ENCODE measurements around the gene MUC6. TPM values are rescaled to one million over a fixed set of nuclear protein-coding genes. Genes with fewer than 3 reads are reported as not detected.
"Not testable (repeated sequence)": the region's sequence is repeated elsewhere in the genome, so short reads cannot be mapped to it uniquely, and the experiment has no call there.

The MUC6 gene
- polyA plus RNA-seq, 10 donors, result 0.08 to 0.46 (median 0.34) TPM

DNA sequence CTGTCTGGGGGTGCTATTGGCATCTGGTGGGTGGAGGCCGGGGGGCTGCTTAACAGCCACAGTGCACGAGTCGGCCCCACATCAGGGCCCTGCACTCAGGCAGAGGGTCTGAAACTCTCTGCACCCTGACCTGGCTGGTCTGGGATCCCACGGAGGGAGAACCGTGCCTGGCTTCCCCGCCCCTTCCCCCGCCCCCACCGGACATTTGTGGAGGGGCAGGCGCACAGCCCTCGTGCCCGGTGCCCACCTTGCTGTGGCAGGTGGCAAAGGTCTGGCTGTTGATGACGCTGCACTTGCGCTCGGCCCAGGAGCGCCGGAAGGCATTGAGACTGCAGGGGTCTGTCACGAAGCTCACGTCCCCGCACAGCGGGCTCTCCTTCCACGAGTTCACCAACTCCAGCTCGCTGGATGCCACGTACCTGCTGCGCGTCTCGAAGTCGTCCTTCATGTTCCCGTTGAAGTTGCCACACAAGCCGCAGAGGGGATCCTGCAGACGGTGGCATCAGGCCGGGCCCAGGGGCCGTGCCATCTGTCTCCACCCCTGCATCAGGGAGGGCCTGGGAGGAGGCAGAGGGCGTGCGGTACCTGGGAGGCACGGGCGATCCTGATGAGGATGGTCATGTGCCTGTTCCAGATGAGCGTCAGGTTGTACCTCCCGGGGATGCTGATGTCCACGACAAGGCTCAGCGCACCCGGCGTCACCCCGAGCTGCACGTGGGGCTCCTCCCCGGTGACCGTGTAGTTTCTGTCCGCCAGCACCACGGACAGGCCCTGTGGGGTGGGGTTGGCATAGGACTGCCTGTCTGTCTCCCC is 11.7 kb downstream of the MUC6 start:
- no peak for DNase-seq

DNA sequence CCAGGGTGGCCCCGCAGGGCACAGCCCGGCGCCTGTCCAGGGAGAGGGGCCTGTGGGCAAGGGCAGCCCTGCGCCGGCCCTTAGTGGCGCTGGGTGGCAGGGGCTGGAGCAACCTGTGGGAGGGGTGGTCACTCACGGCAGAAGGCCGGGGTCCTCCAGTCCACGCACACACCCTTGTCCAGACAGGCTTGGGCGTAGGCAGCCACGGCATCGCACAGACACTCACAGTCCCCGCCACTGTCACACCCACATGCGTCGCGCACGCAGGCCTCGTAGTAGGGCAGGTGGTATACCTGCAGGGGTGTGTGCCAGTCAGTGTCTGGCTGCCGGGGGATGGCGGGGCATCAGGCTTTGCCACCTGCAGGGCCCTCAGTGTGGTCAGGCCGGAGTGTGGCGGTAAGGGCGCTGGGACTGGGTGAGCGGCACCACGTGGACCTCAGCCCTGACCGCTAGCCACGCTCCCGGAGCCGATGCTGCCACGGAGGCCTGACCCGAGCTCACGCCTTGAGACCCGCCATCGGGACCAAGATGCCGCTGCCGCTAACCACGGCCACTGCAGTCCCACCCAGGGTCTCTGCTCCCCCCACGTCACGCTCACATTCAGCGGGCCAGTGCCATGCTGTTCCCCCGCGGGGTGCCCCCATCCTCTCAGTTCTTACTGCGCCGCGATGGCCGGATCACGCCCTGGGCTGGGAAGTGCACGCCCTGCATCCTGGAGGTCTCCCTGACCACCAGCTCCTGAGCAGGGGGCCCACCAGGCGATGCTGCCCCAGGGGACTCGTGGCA is 12.5 kb downstream of the MUC6 start:
- no peak for DNase-seq

DNA sequence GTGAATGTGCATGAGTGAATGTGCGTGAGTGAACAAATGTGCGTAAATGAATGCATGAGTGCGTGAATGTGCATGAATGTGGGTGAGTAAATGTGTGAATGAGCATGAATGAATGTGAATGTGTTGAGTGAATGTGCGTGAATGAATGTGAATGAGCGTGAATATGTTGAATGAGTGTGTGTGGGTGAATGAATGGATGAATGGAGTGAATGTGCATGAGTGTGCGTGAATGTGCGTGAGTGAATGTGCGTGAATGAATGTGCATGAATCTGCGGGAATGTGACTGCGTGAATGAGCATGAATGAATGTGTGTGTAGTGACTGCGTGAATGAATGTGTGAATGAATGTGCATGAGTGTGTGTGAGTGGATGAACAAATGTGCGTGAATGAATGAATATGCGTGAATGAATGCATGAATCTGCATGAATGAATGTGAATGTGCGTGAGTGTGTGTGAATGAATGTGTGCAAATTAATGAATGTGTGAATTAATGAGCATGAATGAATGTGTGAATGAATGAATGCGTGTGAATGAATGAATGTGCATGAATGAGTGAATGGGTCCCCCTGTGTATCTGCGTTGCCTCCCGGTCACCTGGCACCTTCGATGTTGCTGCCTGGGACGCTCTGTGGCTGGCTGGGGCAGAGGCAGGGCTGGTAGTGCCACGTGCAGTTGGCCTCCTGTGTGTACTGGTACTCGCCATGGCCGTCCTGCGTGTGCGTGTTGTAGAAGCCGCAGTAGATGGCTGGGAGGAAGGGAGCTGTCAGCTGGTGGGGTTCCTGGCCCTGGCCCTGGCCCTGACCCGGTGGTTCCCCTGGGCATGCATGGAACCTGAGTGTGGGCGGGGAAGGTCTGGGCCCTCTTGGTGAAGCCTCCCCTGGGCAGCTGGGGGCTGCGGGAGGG is 13.4 kb downstream of the MUC6 start:
- no peak for DNase-seq

DNA sequence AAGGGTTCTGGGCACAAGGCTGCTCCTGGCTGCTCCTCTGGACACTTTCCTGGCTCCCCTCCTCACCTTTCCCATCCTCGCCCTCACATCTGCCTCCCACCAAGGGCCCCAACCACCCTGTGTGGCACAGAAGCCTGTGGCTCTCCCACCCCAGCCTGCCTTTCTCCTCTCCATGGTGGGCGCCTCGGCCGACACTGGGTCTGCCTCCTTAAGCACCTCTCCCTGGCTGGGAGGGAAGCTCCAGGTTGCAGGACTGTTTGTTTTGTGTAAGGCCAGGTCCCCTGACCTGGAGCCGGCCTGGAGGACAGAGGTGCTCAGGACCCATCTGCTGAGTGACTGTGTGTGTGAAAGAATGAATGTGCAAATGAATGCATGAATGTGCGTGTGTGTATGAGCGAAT is 14.1 kb downstream of the MUC6 start:
- DNase-seq, result no peak

DNA sequence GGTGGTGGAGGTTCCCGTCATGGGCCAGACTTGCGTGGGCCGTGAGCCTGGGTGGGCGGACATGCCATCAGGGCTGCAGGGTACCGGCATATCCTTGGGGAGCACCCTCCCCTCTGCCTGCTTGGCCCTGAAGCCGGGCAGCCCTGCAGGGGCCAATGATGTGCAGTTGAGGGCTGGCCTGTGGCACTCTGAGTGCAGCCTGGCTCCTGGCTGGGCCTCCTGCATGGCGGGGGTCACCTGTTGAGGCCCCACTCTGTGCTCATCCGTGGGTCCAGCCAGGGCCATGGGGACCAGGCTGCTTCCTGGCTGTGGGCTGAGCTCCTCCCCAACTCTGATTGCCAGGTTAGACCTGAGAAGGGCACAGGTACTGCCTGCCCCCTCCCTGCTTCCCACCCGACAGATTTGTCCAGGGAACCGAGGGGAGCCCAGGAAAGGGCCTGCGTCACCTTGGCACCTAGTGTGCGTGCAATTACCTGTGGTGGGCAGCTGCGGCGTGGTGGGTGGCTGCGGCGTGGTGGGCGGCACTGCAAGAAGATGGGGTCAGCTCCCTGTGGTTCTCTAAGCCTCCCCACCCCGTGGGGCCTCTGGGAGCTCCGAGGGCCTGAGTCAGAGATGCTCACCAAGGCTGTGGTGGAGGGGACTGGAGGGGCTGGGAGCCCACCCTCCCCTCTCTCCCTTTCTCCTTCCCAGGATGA is 16.2 kb downstream of the MUC6 start:
- no peak for DNase-seq

DNA sequence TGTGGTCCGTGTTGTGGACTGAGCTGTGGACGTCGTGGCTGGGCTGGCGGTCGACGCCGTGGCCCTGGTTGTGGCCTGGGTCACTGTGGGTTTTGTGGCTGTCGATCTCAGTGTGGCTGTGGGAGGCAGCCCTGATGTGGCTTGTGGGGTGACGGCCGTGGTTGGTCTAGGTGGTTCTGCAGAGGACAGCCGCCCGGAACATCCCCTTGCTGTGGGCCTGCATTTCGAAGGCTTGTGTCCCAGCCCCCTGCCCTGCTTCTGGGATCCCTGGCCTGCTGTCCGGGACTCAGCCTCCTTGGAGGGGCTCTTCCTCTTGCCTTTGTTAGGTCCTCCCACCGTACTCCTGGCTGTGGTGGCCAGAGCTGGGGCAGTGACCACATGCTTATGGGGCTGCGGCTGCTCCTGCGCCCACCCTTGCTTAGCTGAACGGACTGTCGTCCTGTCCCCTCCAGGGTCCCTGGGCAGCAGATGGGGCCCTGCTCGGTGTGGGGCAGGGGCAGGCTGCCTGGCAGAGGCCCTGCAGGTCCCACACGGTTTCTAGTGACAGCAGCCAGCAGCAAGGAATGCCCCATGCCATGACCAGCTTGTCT is 17.1 kb downstream of the MUC6 start:
- no peak for DNase-seq

DNA sequence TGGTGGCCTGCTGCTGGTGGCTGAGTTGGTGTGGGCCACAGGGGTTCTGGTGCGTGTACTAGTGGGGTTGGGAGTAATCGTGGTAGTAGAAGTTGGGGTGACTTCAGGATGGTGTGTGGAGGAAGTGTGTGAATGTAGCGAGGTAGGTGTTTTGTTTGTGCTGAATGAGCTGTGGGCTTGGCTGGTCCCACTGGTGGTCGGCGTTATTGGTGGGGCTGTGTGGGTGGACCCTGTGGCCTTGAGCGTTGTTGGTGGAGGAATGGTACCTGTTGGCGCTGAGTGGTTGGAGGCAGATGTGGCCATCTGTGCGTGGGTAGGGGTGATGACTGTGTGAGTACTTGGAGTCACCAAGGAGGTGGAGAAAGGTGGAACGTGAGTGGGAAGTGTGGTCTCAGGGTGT is 18.4 kb downstream of the MUC6 start:
- DNase-seq, result no peak

DNA sequence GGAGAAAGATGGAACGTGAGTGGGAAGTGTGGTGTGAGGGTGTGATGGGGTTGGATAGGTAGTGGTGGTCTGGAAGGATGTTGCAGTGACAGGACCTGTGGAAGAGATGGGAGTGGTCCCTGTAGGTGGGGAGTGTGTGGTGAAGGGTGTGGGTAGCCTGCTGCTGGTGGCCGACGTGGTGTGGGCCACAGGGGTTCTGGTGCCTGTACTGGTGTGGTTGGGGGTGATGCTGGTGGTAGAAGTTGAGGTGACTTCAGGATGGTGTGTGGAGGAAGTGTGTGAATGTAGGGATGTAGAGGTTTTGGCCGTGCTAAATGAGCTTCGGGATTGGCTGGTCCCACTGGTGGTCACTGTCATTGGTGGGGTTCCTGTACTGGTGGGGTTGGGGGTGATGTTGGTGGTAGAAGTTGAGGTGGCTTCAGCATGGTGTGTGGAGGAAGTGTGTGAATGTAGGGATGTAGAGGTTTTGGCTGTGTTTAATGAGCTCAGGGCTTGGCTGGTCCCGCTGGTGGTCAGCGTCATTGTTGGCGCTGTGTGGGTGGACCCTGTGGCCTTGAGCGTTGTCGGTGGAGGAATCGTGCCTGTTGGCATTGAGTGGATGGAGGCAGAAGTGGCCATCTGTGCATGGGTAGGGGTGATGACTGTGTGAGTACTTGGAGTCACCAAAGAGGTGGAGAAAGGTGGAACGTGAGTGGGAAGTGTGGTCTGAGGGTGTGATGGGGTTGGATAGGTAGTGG is 19.1 kb downstream of the MUC6 start:
- no peak for DNase-seq

DNA sequence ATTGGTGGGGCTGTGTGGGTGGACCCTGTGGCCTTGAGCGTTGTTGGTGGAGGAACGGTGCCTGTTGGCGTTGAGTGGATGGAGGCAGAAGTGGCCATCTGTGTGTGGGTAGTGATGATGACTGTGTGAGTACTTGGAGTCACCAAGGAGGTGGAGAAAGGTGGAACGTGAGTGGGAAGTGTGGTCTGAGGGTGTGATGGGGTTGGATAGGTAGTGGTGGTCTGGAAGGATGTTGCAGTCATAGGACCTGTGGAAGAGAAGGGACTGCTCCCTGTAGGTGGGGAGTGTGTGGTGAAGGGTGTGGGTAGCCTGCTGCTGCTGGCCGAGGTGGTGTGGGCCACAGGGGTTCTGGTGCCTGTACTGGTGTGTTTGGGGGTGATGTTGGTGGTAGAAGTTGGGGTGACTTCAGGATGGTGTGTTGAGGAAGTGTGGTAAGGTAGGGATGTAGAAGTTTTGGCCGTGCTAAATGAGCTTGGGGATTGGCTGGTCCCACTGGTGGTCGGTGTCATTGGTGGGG is 19.9 kb downstream of the MUC6 start:
- DNase-seq, result not testable (repeated sequence)

DNA sequence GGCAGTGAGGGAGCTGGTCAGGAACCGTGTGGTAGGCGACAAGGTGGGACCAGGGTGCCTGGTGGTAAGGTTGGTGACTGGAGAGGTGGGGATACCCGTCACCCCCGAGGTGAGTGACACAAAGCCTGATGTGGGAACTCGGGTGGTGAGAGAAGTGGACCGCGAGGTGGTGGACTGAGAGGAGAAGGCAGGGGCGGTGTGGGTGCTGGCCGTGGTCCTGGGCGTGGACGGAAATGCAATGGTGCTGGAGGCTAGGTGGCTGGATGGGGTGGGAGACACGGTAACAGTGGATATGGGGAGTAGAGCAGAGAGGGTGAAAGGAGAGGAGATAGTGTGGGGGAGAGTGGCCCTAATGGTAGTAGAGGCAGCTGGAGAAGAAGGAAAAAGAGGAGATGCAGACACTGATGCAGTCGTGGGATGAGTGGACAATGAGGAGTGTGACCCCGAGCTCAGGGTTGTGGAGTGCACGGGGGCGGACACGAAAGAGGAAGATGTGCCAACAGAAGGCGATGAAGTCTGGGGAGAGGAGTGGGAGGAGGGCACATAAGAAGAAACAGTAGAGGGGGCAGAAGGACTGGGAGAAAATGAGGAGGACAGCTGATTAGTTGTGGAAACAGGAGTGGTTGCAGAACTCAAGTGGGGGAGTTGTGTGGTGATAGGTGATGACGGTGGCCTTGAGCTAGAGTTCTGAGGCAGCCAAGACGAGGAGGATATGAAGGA is 20.5 kb downstream of the MUC6 start:
- no peak for DNase-seq

DNA sequence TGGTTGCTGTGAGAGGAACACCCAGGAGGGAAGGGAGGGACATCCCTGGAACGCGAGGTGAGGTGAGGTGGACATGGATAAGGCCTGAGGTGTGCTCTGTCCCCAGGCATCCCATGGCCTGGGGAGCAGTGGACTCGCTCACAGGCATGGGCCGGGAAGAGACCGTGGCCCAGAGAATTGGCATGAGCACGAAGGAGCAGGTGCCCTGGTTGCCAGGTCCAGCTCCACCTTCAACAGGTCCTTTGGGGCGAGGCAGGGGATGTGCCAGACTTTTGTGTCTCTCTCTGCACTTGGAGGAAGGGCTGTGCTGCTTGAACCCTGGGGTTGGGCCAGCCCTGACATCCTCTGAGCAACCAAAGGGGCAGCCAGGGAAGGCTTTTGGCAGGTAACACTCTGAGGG is 21.5 kb downstream of the MUC6 start:
- DNase-seq, result no peak

DNA sequence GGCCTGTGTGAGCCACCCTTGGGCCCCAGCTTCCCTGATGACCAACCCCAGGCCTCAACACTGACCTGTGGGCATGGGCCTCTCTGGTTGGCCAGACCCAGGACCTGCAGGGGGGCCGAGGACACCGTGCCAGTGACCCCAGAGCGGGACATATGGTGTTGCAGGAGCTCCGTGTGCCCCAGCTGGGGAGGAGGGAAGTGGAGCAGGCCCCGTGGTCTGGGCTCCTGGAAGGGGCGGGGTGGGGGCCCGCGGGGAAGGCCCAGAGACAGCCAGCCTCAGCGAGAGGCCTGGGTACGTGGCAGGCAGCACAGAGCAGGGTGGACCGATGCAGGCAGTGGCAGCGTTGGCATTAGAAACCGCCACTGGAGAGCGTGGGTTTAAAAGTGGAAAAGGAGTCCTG is 22.2 kb downstream of the MUC6 start:
- DNase-seq, result no peak

DNA sequence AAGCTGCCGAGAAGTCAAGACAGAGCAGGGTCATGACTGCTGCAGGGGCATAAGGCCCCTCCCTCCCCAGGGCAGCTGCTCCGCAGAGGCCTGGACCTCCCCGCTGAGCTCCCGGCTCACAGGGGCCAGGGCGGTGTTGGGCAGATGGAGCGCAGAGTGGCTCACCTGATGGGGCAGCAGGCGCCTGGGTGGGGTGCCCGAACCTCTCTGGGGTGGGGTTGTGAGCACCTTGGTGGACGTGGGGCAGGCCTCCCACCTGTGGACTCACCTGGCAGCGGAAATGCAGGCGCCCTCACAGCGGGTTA is 22.9 kb downstream of the MUC6 start:
- no peak for DNase-seq

DNA sequence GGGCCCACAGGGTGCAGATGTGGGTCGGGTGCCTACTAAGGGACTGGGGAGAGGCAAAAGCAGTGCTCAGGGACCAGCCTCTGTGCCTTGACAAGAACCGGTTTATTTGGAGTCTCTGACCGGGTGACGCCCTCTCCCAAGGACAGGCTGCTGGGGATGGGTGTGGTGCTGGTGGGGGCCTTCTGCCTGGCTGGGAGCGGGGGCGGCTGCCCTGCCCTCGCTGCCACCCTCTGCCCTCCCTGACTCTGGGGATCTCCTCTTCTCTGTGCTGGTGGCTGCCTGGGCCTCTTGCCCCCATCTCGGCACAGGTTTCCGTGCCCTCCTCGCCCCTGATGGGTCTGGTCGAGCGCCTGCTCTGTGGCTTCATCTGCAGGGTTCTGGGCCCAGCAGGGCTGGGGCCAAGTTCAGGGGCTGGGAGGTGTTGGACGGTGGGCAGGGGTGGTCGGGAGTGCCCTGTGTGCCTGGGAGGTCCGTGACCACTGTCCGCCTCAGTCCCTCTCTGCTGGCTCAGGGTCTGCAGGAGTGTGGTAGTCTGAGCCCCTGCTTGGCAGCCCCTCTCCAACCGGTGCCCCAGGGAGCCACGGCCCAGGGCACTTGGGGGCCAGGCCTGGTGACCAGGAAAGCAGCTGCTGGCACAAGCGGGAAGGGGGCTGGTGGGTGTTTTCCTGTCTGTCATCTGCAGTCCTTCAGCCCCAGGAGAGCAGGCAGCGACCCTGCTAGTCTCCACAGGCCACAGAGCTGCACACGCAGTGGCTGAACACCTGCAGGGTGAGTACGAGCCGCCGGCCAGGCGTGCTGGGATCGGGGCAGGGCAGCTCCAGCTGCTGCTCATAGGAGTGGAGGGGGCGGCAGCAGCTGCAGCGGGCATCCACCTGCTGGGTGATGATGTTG is 23.5 kb downstream of the MUC6 start:
- peak; percentile 40 to 73 (median 41) for DNase-seq

DNA sequence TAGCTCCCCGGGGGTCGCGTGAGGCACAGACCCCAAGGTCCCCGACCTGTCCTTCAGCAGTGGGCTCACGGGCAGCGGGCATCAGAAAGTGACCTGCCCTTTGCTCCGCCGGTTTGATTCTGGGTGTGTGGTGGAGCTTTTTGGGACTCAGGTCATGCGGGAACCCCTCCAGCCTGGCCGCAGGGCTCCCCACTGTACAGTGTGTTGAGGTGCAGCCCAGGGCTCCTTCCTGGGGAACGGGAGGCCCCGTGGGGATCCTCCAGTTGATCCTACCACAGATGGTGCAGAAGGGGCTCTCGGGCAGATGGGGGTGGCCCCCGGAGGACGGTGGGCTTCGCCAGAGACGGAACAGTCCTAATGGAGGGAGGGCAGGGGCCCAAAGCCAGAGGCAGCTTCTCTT is 24.2 kb downstream of the MUC6 start:
- no peak for DNase-seq

DNA sequence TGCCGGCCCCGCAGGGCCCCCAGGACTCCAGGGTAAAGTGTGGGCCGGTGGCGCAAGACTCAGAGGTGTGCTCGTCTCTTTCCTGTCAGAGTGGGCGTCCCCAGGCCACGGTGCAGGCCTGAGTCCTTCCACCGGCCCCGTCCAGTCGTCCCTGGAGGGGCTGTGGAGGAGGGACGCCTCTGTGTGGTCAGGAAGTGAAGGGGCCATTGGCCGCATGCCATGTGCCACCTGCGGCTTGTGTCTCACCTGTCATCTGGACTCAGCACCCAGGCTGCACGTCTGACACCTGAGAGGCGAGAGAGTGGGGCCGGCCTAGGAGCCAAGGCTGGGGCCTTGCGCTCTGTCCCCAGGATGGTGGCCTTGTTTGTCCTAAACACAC is 25.2 kb downstream of the MUC6 start:
- DNase-seq, result no peak

DNA sequence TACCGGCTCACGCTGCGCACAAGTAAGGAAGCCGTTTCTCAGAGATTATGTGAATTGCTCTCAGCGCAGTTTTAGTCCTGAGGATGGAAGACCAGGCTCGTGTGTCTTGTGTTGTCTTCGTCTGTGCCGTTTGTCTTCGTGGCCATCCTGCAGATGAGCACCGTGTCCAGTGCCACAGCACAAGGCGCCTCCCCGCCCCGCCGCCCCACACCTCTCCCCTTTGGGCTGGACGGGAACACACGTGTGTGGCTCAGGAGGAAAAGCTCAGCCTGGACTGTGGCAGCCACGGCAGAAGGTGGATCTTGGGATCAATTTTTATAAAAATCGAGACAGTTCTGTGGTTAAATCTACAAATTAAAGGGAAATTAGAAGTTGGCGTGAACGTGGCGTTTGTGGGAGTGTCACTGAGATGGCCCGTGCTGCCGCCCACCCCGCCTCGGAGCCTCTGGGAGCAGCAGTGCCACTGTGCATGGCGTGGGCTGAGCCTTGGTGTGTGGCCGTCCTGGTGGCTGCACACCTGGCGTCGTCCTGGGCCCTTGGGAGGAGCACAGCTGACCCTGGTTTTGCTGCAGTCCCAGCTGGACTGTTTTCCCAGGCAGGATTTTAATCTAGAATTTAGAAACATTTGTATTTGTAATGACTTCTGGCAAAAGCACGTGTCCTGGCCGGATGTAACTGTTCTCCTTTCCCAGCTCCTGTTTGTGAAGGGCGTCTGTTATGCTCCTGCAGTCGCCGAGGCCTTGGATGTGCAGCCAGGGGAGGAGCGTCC is 25.8 kb downstream of the MUC6 start:
- no peak for DNase-seq

DNA sequence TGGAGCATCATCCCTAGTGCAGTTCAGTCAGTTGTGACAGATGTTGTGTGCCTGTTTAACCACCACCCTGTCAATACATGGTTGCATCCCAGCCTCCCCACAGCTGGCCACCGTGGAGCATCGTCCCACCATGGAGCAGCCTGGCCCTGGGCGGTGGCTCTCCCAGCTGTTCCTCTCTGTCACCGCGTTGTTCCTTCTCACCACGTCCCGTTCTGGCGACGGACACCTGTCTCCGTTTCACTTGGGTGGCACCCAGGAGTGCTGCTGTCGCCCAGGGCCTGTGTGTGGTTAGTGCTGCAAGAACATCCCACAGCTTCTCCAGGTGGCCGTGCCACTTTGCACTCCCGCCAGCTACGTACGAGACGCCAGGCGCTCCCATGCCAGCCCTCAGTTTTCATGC is 26.5 kb downstream of the MUC6 start:
- peak; percentile 29 to 68 (median 30) for DNase-seq
